HG03135 (cell line): ENCODE results near the gene MGAT5.

Experiments used
- ATAC-seq: cut with Tn5 transposase; IDR thresholded peaks from one replicate; pipeline ENCODE4 v1.9.1; 2021; ENCODE audit warnings: mild to moderate bottlenecking, moderate library complexity; ENCODE audit not compliant: unreplicated experiment

Gene MGAT5

GRCh38 chr2:134252092-134252750 lies 1.7 kb upstream of the MGAT5 start:
- no peak for ATAC-seq

GRCh38 chr2:134253117-134253704 lies 661 bp upstream of the MGAT5 start:
- ATAC-seq = peak; percentile 65

GRCh38 chr2:134254824-134255223 lies 952 bp downstream of the MGAT5 start:
- ATAC-seq = no peak

- no peak for ATAC-seq
These were observed 3.1 kb downstream of the MGAT5 start for GRCh38 chr2:134256956-134257355.

GRCh38 chr2:134257509-134257908 lies 3.6 kb downstream of the MGAT5 start:
- no peak for ATAC-seq

- ATAC-seq = no peak
These were observed 4.3 kb downstream of the MGAT5 start for GRCh38 chr2:134257965-134258683.

GRCh38 chr2:134258684-134259388 lies 5.0 kb downstream of the MGAT5 start:
- ATAC-seq = no peak

GRCh38 chr2:134259571-134259970 lies 5.7 kb downstream of the MGAT5 start:
- ATAC-seq = no peak

GRCh38 chr2:134259994-134260393 lies 6.1 kb downstream of the MGAT5 start:
- ATAC-seq = no peak

GRCh38 chr2:134260713-134261112 lies 6.8 kb downstream of the MGAT5 start:
- no peak for ATAC-seq

GRCh38 chr2:134261398-134262131 lies 7.7 kb downstream of the MGAT5 start:
- peak; percentile 65 for ATAC-seq

- ATAC-seq = peak; percentile 45
These were observed 8.8 kb downstream of the MGAT5 start for GRCh38 chr2:134262684-134263083.

- ATAC-seq = no peak
These were observed 14.4 kb downstream of the MGAT5 start for GRCh38 chr2:134268265-134268664.

GRCh38 chr2:134269230-134269629 lies 15.4 kb downstream of the MGAT5 start:
- no peak for ATAC-seq

GRCh38 chr2:134269972-134270735 lies 16.3 kb downstream of the MGAT5 start:
- ATAC-seq = no peak

GRCh38 chr2:134271758-134272157 lies 17.9 kb downstream of the MGAT5 start:
- no peak for ATAC-seq

- ATAC-seq = no peak
These were observed 18.9 kb downstream of the MGAT5 start for GRCh38 chr2:134272806-134273205.

GRCh38 chr2:134273256-134273983 lies 19.5 kb downstream of the MGAT5 start:
- no peak for ATAC-seq

- ATAC-seq = no peak
These were observed 20.2 kb downstream of the MGAT5 start for GRCh38 chr2:134274121-134274520.
